ENCODE results near the gene PPP1R1C. TPM values are rescaled to one million over a fixed set of nuclear protein-coding genes. Genes with fewer than 3 reads are reported as not detected.
"Not testable (repeated sequence)": the region's sequence is repeated elsewhere in the genome, so short reads cannot be mapped to it uniquely, and the experiment has no call there.

Gene PPP1R1C
- total RNA-seq, 1 donor from 2014 or later: 5.8 TPM

GRCh38 chr2:182023235-182023634, 37.6 kb downstream of the PPP1R1C start:
- no peak overlapping the region for H3K27ac Mint-ChIP-seq
- no peak overlapping the region for H3K4me3 Mint-ChIP-seq
- TF ChIP-seq, protein P1, sequence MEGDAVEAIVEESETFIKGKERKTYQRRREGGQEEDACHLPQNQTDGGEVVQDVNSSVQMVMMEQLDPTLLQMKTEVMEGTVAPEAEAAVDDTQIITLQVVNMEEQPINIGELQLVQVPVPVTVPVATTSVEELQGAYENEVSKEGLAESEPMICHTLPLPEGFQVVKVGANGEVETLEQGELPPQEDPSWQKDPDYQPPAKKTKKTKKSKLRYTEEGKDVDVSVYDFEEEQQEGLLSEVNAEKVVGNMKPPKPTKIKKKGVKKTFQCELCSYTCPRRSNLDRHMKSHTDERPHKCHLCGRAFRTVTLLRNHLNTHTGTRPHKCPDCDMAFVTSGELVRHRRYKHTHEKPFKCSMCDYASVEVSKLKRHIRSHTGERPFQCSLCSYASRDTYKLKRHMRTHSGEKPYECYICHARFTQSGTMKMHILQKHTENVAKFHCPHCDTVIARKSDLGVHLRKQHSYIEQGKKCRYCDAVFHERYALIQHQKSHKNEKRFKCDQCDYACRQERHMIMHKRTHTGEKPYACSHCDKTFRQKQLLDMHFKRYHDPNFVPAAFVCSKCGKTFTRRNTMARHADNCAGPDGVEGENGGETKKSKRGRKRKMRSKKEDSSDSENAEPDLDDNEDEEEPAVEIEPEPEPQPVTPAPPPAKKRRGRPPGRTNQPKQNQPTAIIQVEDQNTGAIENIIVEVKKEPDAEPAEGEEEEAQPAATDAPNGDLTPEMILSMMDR (IDR thresholded peaks at IDR 0.05; ENCODE audit: unreplicated experiment): no peak
- peaks cover 22% of the 10 kb centered on the region for H3K4me1 Mint-ChIP-seq
- H3K9me3 Mint-ChIP-seq: peaks cover 11% of the 10 kb centered on the region
- no peaks in the 10 kb centered on the region for H3K27me3 Mint-ChIP-seq (ENCODE audit: low read depth)
- H3K36me3 Mint-ChIP-seq: peaks cover 12% of the 10 kb centered on the region
- no peak for DNase-seq (ENCODE audit: low spot score in 2 of 2, unreplicated experiment in 2 of 2)

DNA sequence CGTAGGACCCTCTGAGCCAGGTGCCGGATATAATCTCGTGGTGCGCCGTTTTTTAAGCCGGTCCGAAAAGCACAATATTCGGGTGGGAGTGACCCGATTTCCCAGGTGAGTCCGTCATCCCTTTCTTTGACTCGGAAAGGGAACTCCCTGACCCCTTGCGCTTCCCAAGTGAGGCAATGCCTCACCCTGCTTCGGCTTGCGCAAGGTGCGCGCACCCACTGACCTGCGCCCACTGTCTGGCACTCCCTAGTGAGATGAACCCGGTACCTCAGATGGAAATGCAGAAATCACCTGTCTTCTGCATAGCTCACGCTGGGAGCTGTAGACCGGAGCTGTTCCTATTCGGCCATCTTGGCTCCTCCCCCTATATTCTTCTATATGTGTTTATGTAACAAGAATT, 45.2 kb downstream of the PPP1R1C start:
- not testable (repeated sequence) for H3K27me3 Mint-ChIP-seq (ENCODE audit: low read depth); H3K9me3 Mint-ChIP-seq; H3K36me3 Mint-ChIP-seq; DNase-seq (ENCODE audit: low spot score in 2 of 2, unreplicated experiment in 2 of 2)
- Mint-ChIP-seq H3K27ac (peak overlapping the region; percentile 56), H3K4me1 (peaks cover 12% of the 10 kb centered on the region), H3K4me3 (peak overlapping the region; percentile 82)

DNA sequence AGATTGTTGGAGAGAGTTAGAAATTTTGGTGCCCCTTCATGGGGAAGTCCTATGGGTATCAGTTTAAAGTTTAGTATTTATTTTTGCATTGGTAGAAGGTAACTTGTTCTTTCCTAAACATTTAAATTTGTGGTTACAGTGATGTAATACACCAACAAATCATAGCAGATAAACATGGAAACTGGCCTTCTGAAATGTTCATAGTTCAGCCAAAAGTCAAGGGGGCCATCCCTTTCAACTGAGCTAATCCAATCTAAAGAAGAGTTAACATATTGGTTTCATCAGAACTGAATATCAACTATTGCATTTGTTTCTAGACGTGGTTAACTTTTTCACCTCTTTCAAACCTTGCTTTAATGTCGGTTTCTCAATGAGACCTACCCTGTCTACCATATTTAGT, 46.3 kb downstream of the PPP1R1C start:
- peaks cover 9% of the 10 kb centered on the region for H3K9me3 Mint-ChIP-seq
- H3K4me3 Mint-ChIP-seq: no peak overlapping the region
- no peak overlapping the region for H3K27ac Mint-ChIP-seq
- DNase-seq (ENCODE audit: low spot score in 2 of 2, unreplicated experiment in 2 of 2): no peak
- TF ChIP-seq, protein P1 (IDR thresholded peaks at IDR 0.05; ENCODE audit: unreplicated experiment): no peak
- H3K4me1 Mint-ChIP-seq: peaks cover 12% of the 10 kb centered on the region
- no peaks in the 10 kb centered on the region for H3K36me3 Mint-ChIP-seq
- no peaks in the 10 kb centered on the region for H3K27me3 Mint-ChIP-seq (ENCODE audit: low read depth)

DNA sequence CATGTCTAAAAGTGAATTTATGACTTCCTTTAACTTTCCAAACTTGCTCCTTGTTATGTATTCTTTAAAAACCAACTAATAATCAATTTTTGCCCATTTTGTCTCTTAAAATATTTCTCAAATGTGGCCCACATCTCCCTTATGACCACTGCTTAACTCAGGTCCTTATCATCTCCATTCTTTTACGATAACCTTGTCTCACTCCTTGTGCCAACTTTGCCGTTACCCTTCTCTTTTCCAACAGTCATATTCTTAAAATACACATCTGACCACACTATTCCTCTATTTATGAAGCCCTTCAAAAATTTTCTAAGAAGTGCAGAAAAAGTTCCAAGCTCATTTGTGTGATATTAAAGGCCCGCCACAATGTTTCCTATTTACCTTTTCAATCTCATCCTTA, 47.8 kb downstream of the PPP1R1C start:
- Mint-ChIP-seq H3K36me3 (no peaks in the 10 kb centered on the region), H3K4me1 (peaks cover 15% of the 10 kb centered on the region), H3K27me3 (ENCODE audit: low read depth) (no peaks in the 10 kb centered on the region), H3K4me3 (no peak overlapping the region), H3K27ac (no peak overlapping the region), H3K9me3 (peaks cover 9% of the 10 kb centered on the region)
- TF ChIP-seq, protein P1 (IDR thresholded peaks at IDR 0.05; ENCODE audit: unreplicated experiment): no peak
- DNase-seq (ENCODE audit: low spot score in 2 of 2, unreplicated experiment in 2 of 2): no peak

DNA sequence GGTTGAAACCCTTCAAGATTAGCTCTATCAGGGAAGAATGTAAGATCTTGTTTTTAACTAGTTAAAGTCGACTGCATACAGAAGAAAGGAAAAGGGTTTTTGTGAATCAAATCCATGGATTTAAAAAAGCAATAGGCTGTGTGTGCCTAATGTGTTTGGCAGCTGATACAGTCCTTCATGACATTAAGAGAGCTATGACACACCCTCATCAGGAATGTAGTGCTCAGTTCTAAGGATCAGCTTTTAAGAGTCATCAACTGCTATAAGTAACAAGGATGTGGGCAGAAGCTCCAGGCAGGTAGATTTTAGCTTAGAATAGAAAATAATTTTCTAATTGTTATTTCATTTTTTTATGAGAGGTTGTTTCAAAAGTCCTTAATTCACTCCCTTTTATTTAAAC, 52.9 kb downstream of the PPP1R1C start:
- Mint-ChIP-seq H3K9me3 (peaks cover 13% of the 10 kb centered on the region), H3K27me3 (ENCODE audit: low read depth) (no peaks in the 10 kb centered on the region), H3K27ac (no peak overlapping the region), H3K4me1 (peaks cover 15% of the 10 kb centered on the region), H3K36me3 (no peaks in the 10 kb centered on the region), H3K4me3 (no peak overlapping the region)
- TF ChIP-seq, protein P1 (IDR thresholded peaks at IDR 0.05; ENCODE audit: unreplicated experiment): no peak
- DNase-seq (ENCODE audit: low spot score in 2 of 2, unreplicated experiment in 2 of 2): no peak

DNA sequence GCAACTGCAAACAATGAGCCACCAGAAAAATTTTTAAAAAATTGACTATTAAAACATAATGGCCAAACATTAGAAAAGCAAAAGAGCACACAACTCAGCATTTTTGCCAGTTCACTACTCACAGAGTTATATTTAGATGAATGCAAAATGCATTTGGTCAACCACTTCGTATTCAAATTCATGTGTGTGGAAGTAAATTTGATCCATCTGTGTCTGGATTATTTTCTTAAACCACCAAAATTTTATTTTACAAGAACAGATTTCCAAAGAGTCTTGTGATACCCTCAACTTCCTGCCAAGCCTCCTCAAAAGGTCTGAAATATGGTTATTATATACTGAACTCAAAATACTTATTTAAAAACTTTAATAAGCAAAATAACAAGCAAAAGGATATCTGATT, 57.4 kb downstream of the PPP1R1C start:
- Mint-ChIP-seq H3K36me3 (no peaks in the 10 kb centered on the region), H3K27me3 (ENCODE audit: low read depth) (no peaks in the 10 kb centered on the region), H3K4me3 (no peak overlapping the region), H3K9me3 (peaks cover 7% of the 10 kb centered on the region), H3K27ac (no peak overlapping the region), H3K4me1 (peaks cover 41% of the 10 kb centered on the region)
- DNase-seq (ENCODE audit: low spot score in 2 of 2, unreplicated experiment in 2 of 2): no peak
- TF ChIP-seq, protein P1 (IDR thresholded peaks at IDR 0.05; ENCODE audit: unreplicated experiment): no peak

All from mesothelial cell of epicardium (in vitro differentiated cells).